Dedifferentiated amniotic fluid mesenchymal stem cell (primary cell): Measurements from ENCODE around the gene YLPM1.

ENCODE experiments used
- DNase-seq: peaks from one replicate; pipeline ENCODE4 v3.0.0-alpha.2; 2016; ENCODE audit errors: extremely low spot score

The YLPM1 gene

GRCh38 chr14:74840603-74841030 lies 77.5 kb downstream of the YLPM1 start:
- no peak for DNase-seq

GRCh38 chr14:74841230-74842207 lies 78.4 kb downstream of the YLPM1 start:
- no peak for DNase-seq

- DNase-seq, result peak; percentile 68
These were observed 80.5 kb downstream of the YLPM1 start for GRCh38 chr14:74843653-74844052.

- peak; percentile 87 for DNase-seq
These were observed 83.1 kb downstream of the YLPM1 start for GRCh38 chr14:74846168-74846567.

GRCh38 chr14:74846968-74847665 lies 84.0 kb downstream of the YLPM1 start:
- peak; percentile 46 for DNase-seq

GRCh38 chr14:74848768-74849167 lies 85.7 kb downstream of the YLPM1 start:
- no peak for DNase-seq

- DNase-seq, result peak; percentile 92
These were observed 89.9 kb downstream of the YLPM1 start for GRCh38 chr14:74852922-74853530.

GRCh38 chr14:74853581-74853980 lies 90.5 kb downstream of the YLPM1 start:
- no peak for DNase-seq

- no peak for DNase-seq
These were observed 91.9 kb downstream of the YLPM1 start for GRCh38 chr14:74855021-74855420.

- DNase-seq, result no peak
These were observed 92.8 kb downstream of the YLPM1 start for GRCh38 chr14:74855945-74856344.

GRCh38 chr14:74856366-74856765 lies 93.2 kb downstream of the YLPM1 start:
- no peak for DNase-seq

GRCh38 chr14:74858022-74858421 lies 94.9 kb downstream of the YLPM1 start:
- DNase-seq, result no peak

- no peak for DNase-seq
These were observed 96.8 kb downstream of the YLPM1 start for GRCh38 chr14:74859757-74860552.

GRCh38 chr14:74860899-74861733 lies 98.0 kb downstream of the YLPM1 start:
- peak; percentile 85 for DNase-seq

- DNase-seq, result no peak
These were observed 98.6 kb downstream of the YLPM1 start for GRCh38 chr14:74861734-74862090.

- no peak for DNase-seq
These were observed 100.2 kb downstream of the YLPM1 start for GRCh38 chr14:74863274-74863673.

- DNase-seq, result no peak
These were observed 101.1 kb downstream of the YLPM1 start for GRCh38 chr14:74864198-74864597.

- no peak for DNase-seq
These were observed 102.0 kb downstream of the YLPM1 start for GRCh38 chr14:74865156-74865555.

- DNase-seq, result no peak
These were observed 103.7 kb downstream of the YLPM1 start for GRCh38 chr14:74866708-74867389.

GRCh38 chr14:74867673-74868072 lies 104.6 kb downstream of the YLPM1 start:
- peak; percentile 71 for DNase-seq
